H4 (cell line): ENCODE data around the gene TMEM8B. TPM values are rescaled to one million over a fixed set of nuclear protein-coding genes. Genes with fewer than 3 reads are reported as not detected.
A peak's percentile ranks its signal among the peaks of the same experiment; 100 is the strongest.
"Not testable (repeated sequence)": the region's sequence is repeated elsewhere in the genome, so short reads cannot be mapped to it uniquely, and the experiment has no call there.

Experiments
- DNase-seq: peaks from one replicate; pipeline ENCODE4 v3.0.0-alpha.2; 2015; ENCODE audit warnings: low spot score
- total RNA-seq: library from RNA; depleted of rRNA; stranded (reverse); fragments of >200 nt; shearing (Covaris generic); gene quantifications from 2 replicates; pipeline ENCODE4 v1.2.3, GENCODE V29; 2014; rRNA removed

Gene TMEM8B
- total RNA-seq, 1 experiment from 2014 or later, result 2.1 TPM

DNA sequence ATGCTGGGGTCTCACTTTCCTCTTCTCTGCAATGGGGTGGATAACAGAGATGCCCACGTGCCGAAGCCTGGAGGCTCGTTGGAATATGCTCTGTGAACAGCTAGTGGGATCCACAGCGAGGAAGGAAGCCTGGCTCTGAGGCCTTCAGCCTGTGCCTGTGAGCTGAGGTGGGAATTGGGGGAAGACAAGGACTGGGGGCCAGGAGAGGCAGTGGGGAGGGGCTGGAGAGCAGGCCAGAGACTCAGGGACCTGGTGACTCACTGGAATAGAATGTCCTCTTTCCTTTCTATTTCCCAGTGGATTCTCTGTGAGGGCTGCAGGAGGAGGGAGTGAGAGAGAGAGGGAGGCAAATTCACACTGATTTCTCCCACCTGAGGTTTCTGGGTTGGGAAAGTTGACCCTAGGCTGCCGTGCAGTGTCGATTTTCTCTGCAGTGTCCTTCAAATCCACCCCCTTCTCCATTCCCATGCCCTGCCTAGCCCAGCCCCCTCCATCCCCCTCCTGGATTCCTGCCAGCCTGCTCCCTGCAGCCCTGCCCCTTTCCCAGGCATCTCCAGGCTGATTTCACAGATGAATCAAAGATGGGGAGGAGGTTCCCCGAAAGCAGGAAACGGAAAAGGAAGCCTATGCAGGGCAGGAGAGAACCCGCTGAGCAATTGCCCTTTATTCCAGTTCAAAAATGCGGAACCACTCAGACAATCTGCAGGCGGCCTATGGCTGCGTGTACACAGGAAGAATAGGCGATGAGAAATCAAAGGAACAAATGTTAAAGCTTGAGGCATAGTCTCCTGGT lies 78.9 kb downstream of the TMEM8B start:
- peak; percentile 94 for DNase-seq

DNA sequence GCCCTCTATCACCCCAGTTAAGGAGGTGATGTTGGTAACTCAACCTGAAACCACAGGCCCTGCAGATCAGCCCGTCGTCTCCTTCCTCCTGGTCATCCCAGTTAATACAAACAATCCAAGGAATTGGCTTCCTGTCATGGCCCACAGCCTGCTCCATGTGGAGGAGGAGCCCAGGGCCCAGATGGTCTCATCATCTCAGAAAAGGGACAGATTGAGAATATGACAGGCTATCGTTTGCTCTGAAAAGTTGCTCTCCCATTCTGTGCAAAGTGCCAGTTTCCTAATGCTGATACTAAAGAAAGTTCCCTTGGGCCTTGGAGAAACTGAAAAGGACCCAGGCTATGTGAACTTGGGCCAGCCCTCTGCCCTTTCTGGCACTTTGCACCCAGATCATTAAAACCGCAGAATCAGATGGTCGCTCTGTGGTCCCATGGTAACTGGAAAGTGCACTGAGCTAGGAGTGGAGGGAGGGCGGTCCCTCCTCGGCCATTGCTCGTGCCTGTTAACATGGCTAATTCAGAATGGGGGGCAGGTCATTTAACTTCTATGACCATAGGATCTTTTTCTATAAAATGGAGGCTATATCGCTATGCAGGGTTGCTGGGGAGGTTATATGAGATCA lies 79.6 kb downstream of the TMEM8B start:
- peak; percentile 80 for DNase-seq

DNA sequence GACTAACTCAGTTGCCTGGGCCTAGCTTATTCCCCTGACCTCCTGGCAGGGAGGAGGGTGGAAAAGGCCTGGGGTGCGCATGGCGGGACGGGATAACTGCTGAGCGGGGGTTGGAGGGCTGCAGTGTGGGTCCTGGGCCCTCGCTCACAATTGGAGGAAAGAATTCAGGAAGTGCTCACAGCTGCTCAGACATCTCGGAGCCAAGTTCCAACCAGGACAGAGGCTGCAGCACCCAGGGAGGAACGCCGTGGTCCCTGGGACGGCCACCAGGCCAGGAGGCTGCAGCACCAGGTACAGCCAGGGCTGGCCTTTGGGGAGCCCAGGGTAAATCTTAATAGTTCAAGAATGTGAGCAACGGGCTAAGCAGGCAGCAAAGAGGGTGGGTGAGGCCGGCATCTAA lies 80.2 kb downstream of the TMEM8B start, which contains the start of gene SPAAR:
Gene SPAAR (plus strand): TSS at position 217 of the 400 bp plus-strand sequence. CDS start 974 bp downstream, outside the sequence.
- no peak for DNase-seq

DNA sequence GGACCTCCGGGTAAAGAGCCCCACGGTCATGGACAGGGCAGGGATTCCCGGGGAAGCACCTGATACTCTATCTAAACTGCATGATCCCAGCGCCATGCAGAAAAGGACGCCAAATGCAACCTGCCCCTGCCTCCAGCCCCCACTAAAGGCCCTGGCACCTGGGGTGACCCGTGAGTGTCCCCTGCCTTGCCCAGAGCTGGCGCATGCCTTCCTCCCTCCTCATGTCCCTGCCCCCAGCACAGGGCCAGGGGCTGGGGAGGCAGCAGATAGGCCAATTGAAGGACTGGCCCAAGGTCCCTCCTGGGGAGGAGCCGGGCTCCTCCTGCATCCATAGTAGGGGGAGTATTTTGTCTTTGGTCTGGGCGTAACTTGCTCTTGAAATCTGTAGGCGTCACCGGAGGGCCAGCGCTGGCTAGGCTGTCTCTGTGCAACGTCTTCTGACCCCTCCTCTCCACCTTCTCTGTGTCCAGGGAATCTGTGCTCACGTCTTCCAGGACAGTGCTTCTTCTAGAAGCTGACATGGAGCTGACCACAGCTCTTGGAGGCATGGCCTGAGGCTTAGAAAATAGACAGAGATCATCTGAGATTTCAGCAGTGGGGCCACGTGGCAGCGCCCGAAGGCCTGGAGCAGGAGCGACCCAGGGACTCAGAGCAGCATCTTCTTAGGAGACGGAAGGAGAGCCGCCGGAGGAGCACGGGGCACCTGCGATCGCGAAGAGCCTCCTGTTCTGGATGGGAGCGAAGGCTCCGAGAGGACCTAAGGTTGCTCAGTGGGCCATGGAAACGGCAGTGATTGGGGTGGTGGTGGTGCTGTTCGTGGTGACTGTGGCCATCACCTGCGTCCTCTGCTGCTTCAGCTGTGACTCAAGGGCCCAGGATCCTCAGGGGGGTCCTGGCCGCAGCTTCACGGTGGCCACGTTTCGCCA lies 80.9 kb downstream of the TMEM8B start:
- DNase-seq, result no peak

DNA sequence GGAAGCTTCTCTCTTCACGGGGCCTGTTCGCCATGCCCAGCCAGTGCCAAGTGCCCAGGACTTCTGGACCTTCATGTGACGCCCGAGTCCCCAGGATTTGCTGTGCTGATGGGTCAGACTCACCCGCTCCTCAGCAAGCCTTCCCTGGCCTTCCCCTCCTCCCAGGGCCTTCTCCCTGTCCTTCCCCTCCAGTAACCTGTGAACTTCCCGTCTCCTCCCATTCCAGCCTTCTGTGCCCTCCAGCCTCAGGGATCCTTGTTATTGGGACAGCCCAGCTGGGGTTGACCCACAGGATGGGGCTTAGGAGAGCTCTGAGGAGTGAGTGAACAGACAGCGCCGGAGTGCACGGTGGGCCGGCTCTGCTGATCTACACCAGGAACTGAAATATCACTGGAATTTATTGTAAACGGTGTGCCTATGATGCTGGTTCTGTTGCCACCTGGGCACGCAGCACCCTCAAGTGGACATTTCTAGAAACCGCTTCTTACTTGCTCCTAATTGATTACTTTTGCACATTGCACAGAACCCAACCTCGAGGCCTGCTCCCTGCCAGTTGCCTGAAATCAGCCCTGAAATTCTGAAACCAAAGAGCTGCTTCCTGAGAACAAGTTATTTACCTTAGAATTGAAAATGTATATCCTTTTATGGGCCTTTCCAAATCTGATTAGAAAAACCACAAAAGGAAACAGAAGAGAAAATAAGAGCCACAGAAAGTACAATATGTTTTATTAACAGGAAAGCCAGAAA lies 81.8 kb downstream of the TMEM8B start:
- DNase-seq, result peak; percentile 85

DNA sequence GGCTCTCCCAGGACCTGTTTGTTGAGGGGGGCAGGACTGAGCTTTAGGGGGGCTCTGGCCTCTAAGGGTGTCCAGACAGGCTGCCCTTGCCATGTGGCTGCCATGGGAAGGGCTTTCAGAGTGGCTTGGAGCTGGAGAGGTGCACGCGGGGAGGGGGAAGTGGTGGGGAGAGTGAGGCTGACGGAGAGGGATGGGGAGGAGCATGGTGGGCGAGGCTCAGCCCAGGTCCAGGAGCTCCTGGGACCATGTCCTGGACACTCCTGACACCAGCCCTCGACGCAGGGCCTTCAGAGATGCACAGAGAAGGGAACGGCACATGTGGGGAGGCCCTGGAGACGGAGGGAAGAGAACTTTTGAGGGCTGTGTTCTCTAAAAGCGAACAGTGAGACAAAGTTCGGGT lies 82.7 kb downstream of the TMEM8B start:
- DNase-seq, result no peak

DNA sequence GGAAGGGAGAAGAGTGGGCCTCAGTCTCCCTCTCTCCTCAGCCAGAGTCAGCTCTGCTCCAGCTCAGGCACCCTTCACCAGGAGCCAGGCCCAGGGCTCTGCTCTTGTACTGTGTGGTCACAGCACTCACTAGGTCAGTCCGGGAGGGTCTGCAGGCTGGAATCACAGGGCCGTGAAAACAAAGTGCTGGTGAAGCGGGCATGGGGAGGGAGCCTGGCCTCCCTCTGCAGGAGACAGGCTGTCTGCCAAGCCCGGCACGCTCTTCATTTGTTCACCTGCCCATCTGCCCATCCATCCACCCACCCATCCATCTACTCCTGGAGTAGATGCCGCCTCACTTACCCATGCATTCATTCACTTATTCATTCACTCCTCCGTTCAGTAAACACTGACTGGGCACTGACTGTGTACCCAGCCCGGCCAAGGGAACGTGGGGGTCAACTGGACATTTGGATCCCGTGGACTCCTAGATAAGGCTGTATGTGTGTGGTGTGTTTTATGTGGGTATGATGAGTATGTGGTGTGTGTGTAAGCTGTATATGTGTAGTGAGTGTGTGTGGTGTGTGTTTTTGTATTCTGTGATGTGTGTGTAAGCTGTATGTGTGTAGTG lies 83.9 kb downstream of the TMEM8B start:
- no peak for DNase-seq

DNA sequence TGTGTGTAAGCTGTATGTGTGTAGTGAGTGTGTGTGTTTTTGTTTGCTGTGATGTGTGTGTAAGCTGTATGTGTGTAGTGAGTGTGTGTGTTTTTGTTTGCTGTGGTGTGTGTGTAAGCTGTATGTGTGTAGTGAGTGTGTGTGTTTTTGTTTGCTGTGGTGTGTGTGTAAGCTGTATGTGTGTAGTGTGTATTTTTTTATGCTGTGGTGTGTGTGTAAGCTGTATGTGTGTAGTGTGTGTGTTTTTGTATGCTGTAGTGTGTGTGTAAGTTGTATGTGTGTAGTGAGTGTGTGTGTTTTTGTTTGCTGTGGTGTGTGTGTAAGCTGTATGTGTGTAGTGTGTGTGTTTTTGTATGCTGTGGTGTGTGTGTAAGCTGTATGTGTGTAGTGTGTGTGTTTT lies 84.4 kb downstream of the TMEM8B start:
- DNase-seq, result not testable (repeated sequence)

DNA sequence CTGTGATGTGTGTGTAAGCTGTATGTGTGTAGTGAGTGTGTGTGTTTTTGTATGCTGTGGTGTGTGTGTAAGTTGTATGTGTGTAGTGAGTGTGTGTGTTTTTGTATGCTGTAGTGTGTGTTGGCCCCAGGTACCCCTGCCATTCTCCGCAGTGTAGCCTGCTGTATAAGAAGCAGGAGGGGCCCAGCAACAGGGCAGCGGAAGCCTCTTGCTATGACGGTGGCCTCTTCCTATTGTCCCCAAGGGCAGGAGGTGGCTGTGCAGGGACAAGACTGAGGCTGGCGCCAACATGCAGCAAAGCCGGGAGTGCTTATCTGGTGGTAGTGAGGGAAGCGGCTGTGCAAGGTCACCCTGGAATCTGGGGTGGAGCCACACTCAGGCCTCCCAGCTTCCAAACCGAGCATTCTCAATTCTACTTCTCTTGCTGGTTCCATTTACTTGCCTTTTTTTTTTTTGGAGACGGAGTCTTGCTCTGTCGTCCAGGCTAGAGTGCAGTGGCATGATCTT lies 85.3 kb downstream of the TMEM8B start:
- peak; percentile 62 for DNase-seq

Other genes with a start within 250 kb of the TMEM8B start
- 5.4 and 8.0 TPM in 2 replicates for gene TESK1, start 224.0 kb upstream of the TMEM8B start, total RNA-seq
- gene CD72, start 210.8 kb upstream of the TMEM8B start, total RNA-seq, result 0.53 and 1.2 TPM in 2 replicates
- not detected in 2 replicates for gene SIT1, start 178.3 kb upstream of the TMEM8B start, total RNA-seq
- gene RMRP, start 171.2 kb upstream of the TMEM8B start, total RNA-seq, result 4,639 and 15,849 TPM in 2 replicates
- 6.3 and 7.9 TPM in 2 replicates for gene CCDC107, start 170.9 kb upstream of the TMEM8B start, total RNA-seq
- 16.9 and 44.9 TPM in 2 replicates for gene ARHGEF39, start 164.0 kb upstream of the TMEM8B start, total RNA-seq
- 1.3 and 2.1 TPM in 2 replicates for gene CA9, start 155.3 kb upstream of the TMEM8B start, total RNA-seq
- 2.7 and 3.9 TPM in 2 replicates for gene TPM2, start 139.3 kb upstream of the TMEM8B start, total RNA-seq
- gene TLN1, start 97.0 kb upstream of the TMEM8B start, total RNA-seq, result 71.2 and 95.8 TPM in 2 replicates
- 115 and 121 TPM in 2 replicates for gene CREB3, start 96.6 kb upstream of the TMEM8B start, total RNA-seq
- 16.9 and 21.5 TPM in 2 replicates for gene GBA2, start 80.0 kb upstream of the TMEM8B start, total RNA-seq
- gene RGP1, start 79.9 kb upstream of the TMEM8B start, total RNA-seq, result 16.4 and 18.6 TPM in 2 replicates
- not detected in 2 replicates for gene MSMP, start 75.0 kb upstream of the TMEM8B start, total RNA-seq
- gene NPR2, start 37.6 kb upstream of the TMEM8B start, total RNA-seq, result 0.25 and 2.9 TPM in 2 replicates
- 0.99 TPM in 2 replicates for gene SPAG8, start 17.0 kb upstream of the TMEM8B start, total RNA-seq
- gene HINT2, start 14.2 kb upstream of the TMEM8B start, total RNA-seq, result 88.2 and 95.4 TPM in 2 replicates
- not detected in 2 replicates for gene FAM221B, start 496 bp upstream of the TMEM8B start, total RNA-seq
- not detected in 2 replicates for gene OR13J1, start 41.2 kb downstream of the TMEM8B start, total RNA-seq
- 0.41 TPM in 1 of 2 replicates, not detected in the other for gene HRCT1, start 77.0 kb downstream of the TMEM8B start, total RNA-seq
- gene SPAAR, start 80.3 kb downstream of the TMEM8B start, total RNA-seq, result 0.12 and 0.27 TPM in 2 replicates
- not detected in 2 replicates for gene OR2S2, start 128.9 kb downstream of the TMEM8B start, total RNA-seq
- gene RECK, start 207.7 kb downstream of the TMEM8B start, total RNA-seq, result 14.3 and 16.7 TPM in 2 replicates